ENCODE results near the gene APOL2.

DNA sequence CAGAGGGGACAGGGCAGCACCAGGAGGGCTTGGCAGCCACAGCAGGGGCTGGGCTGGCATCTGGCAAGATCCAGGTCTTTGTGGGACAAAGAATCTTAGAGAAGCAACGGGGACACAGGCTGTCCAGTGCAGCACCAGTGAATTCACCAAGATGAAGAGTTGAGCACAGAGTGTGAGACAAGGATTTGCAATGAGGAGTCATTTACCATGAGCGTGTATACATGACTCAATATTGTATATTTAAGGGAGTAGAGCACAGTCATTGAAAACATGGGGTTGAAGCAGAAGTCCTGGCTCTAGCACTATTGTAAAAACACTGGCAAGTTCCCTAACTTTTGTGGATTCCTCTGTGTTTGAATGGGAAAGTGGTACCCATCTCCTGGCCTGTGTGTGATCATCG lies 17.2 kb upstream of the APOL2 start:
- TF ChIP-seq CTCF (IDR thresholded peaks at IDR 0.05) (no peak), POLR2A (IDR thresholded peaks at IDR 0.05) (no peak)
